Esophagus muscularis mucosa (tissue), 4 donors: ENCODE measurements around the gene SENP1. TPM values are rescaled to one million over a fixed set of nuclear protein-coding genes. Genes with fewer than 3 reads are reported as not detected.

Experiments
- DNase-seq: peaks from one replicate; pipeline ENCODE4 v3.0.0-alpha.2; 2017; ENCODE audit errors: extremely low spot score
- H3K27ac ChIP-seq, 4 donors: fragments of 200-600 bp; sonication (generic); replicated peaks in 1 of 4; 1 replicate in 3 of 4; 2 replicates in 1 of 4; pipeline ENCODE4 v1.5.1; 2016 to 2019; ENCODE audit warnings: mild to moderate bottlenecking in 1 of 4
- H3K27me3 ChIP-seq, 4 donors: fragments of 200-600 bp; sonication (generic); one replicate each; pipeline versions ENCODE4 v1.5.1 to v1.6.0; 2016 to 2019
- H3K36me3 ChIP-seq, 4 donors: fragments of 200-600 bp; sonication (generic); one replicate each; pipeline ENCODE4 v1.5.1; 2016 to 2019
- H3K4me1 ChIP-seq, 4 donors: fragments of 200-600 bp; sonication (generic); one replicate each; pipeline ENCODE4 v1.5.1; 2016 to 2019
- H3K4me3 ChIP-seq, 4 donors: fragments of 200-600 bp; sonication (generic); 1 replicate in 2 of 4; 2 replicates in 2 of 4; pipeline ENCODE4 v1.5.1; 2016 to 2019; ENCODE audit warnings: mild to moderate bottlenecking in 4 of 4, moderate library complexity in 1 of 4
- H3K9me3 ChIP-seq, 4 donors: fragments of 200-600 bp; sonication (generic); 1 replicate in 3 of 4; 2 replicates in 1 of 4; pipeline ENCODE4 v1.5.1; 2016 to 2019
- EP300 ChIP-seq: sonication (generic); formaldehyde crosslinking; IDR thresholded peaks from one replicate; pipeline ENCODE4 v1.6.1; 2017; ENCODE audit warnings: antibody characterized with exemption
- POLR2A ChIP-seq: fragments of 450-650 bp; IDR thresholded peaks from one replicate; pipeline ENCODE4 v1.6.1; 2017; ENCODE audit warnings: antibody characterized with exemption, moderate library complexity, mild to moderate bottlenecking, low read depth
- POLR2AphosphoS5 ChIP-seq, 2 donors: sonication (generic); formaldehyde crosslinking; IDR thresholded peaks; one replicate each; pipeline ENCODE4 v1.6.1; 2017; ENCODE audit warnings: antibody characterized with exemption in 2 of 2
- WGBS: methylation state at CpG from one replicate; pipeline ENCODE4 v1.1.5; 2018; 5-methylcytosine and 5-hydroxymethylcytosine counted together
- intact Hi-C: fragments of 100-400 bp; cut with DNase I; formaldehyde crosslinking; loops from one replicate; pipeline ENCODE4 v1.15.1; 2023
- total RNA-seq, 4 donors: library from RNA; depleted of rRNA; stranded (reverse); fragments of >200 nt; gene quantifications; one replicate each; pipeline versions ENCODE4 v1.1.0 to v1.2.1, GENCODE V29; 2016
- TF ChIP-seq, protein P1 (sequence below), 3 experiments: fragments of 200-600 bp in 2 of 3; fragments of 450-650 bp in 1 of 3; sonication (generic) in 2 of 3; IDR thresholded peaks; one replicate each; pipeline ENCODE4 v1.5.1; 2017 to 2019; ENCODE audit warnings: antibody characterized with exemption in 3 of 3, mild to moderate bottlenecking in 2 of 3, moderate library complexity in 1 of 3

SENP1 gene
- total RNA-seq, 4 donors from 2014 or later: 12.9 to 19.2 (median 14.3) TPM

DNA sequence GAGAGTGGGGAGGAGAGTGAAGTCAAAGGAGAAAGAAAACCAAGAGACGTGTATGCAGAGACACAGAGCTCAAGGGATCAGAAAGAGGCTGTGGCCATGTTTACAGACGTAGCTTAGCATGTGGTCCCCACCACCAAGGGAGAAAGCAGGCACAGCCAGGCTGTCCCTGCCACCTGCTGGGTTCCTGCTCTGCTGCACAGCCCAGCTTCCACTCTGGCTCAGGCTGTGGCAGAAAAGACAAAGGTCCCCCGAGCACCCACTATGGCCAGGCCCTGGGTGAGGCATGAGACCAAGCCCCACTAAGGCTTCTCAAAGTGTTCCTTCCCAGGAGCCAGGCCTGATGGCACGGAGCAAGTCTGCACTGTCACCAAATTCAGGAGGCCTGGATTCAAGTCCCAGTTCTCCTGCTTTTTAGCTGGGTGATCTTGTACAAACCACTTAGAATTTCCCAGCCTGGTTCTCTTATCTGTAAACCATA lies 75.7 kb downstream of the SENP1 start:
- peaks cover 0 to 17% (median 0%) of the 10 kb centered on the region in 4 donors for H3K27me3 ChIP-seq
- no peak for DNase-seq
- no peaks in the 10 kb centered on the region for H3K36me3 ChIP-seq
- WGBS: 69% methylated on average over 4 of the region's 4 CpGs
- no peak overlapping the region for H3K27ac ChIP-seq
- TF ChIP-seq POLR2A: no peak
- no peak for TF ChIP-seq POLR2AphosphoS5 (IDR thresholded peaks at IDR 0.05)
- TF ChIP-seq EP300: no peak
- TF ChIP-seq, protein P1, sequence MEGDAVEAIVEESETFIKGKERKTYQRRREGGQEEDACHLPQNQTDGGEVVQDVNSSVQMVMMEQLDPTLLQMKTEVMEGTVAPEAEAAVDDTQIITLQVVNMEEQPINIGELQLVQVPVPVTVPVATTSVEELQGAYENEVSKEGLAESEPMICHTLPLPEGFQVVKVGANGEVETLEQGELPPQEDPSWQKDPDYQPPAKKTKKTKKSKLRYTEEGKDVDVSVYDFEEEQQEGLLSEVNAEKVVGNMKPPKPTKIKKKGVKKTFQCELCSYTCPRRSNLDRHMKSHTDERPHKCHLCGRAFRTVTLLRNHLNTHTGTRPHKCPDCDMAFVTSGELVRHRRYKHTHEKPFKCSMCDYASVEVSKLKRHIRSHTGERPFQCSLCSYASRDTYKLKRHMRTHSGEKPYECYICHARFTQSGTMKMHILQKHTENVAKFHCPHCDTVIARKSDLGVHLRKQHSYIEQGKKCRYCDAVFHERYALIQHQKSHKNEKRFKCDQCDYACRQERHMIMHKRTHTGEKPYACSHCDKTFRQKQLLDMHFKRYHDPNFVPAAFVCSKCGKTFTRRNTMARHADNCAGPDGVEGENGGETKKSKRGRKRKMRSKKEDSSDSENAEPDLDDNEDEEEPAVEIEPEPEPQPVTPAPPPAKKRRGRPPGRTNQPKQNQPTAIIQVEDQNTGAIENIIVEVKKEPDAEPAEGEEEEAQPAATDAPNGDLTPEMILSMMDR (IDR thresholded peaks at IDR 0.05): no peak
- intact Hi-C loops: no loop called here
- peaks cover 0 to 10% (median 3%) of the 10 kb centered on the region in 4 donors for H3K4me1 ChIP-seq
- no peaks in the 10 kb centered on the region for H3K9me3 ChIP-seq
- H3K4me3 ChIP-seq: no peak overlapping the region

- intact Hi-C loops: no loop called here
- no peaks in the 10 kb centered on the region for H3K36me3 ChIP-seq
- DNase-seq: no peak
- H3K27me3 ChIP-seq: peaks cover 0 to 13% (median 0%) of the 10 kb centered on the region in 4 donors
- no peaks in the 10 kb centered on the region for H3K9me3 ChIP-seq
- no peak overlapping the region for H3K4me3 ChIP-seq
- no peak for TF ChIP-seq POLR2A
- TF ChIP-seq POLR2AphosphoS5 (IDR thresholded peaks at IDR 0.05): no peak
- TF ChIP-seq EP300: no peak
- TF ChIP-seq, protein P1 (IDR thresholded peaks at IDR 0.05): no peak
- H3K4me1 ChIP-seq: peaks cover 0 to 10% (median 3%) of the 10 kb centered on the region in 4 donors
- H3K27ac ChIP-seq: no peak overlapping the region
- 40% methylated on average over 8 of the region's 8 CpGs for WGBS
Measured at GRCh38 chr12:48029491-48030172, 76.2 kb downstream of the SENP1 start.

- intact Hi-C loops: no loop called here
Measured at GRCh38 chr12:48028541-48029431, 77.1 kb downstream of the SENP1 start.

DNA sequence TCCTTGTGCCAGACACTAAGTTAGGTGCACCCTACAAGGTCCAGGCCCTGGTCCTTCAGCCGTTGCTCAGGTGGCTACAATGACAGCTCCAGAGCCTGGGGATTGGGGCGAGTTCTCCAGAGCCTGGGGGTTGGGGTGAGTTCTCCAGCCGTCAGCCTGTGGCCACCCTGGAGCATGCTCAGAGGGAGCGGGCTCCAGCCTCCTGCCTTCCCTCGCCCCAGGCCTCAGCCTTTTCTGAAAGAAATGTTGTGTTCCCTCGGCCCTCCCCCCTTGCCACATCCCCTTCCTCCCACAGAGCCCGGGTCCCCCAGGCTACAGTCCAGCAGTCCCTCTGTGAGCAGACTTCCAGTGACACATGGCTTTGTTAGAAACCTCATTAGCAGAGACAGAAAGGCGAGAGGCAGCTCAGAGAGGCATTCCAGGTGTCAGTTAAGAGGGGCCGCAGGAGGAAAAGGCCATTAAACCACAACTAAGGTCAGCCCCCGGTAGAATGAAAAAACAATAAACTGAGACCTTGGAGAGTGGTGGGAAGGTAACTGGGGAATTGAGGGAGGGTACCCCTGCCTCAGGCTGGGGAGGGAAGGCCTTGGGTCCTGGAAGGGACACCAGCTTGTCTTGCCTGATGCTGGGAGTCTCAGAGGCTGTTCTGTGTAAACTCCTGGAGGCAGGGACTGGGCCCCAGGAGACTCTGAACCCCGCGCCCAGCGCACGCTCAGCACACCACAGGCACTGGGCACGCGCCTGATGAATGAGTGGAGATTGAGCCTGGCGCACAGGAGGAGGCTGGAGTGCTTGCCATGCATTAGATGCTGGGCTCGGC lies 78.5 kb downstream of the SENP1 start:
- Histone ChIP-seq H3K27me3 (peaks cover 0 to 18% (median 0%) of the 10 kb centered on the region in 4 donors), H3K4me3 (no peak overlapping the region), H3K27ac (no peak overlapping the region), H3K4me1 (peaks cover 3 to 10% (median 4%) of the 10 kb centered on the region in 4 donors), H3K36me3 (no peaks in the 10 kb centered on the region), H3K9me3 (no peaks in the 10 kb centered on the region)
- no peak for DNase-seq
- TF ChIP-seq, protein P1 (IDR thresholded peaks at IDR 0.05): no peak
- no peak for TF ChIP-seq EP300
- no peak for TF ChIP-seq POLR2AphosphoS5 (IDR thresholded peaks at IDR 0.05)
- no peak for TF ChIP-seq POLR2A
- 73% methylated on average over 16 of the region's 18 CpGs for WGBS
- intact Hi-C loops: no loop called here

More at GRCh38 chr12:48028541-48029431, 77.1 kb downstream of the SENP1 start:
- 71% methylated on average over 5 of the region's 5 CpGs for WGBS
- Histone ChIP-seq H3K27ac (no peak overlapping the region), H3K36me3 (no peaks in the 10 kb centered on the region), H3K4me3 (no peak overlapping the region), H3K4me1 (peaks cover 0 to 10% (median 3%) of the 10 kb centered on the region in 4 donors), H3K27me3 (peaks cover 0 to 13% (median 0%) of the 10 kb centered on the region in 4 donors), H3K9me3 (no peaks in the 10 kb centered on the region)
- no peak for DNase-seq
- TF ChIP-seq, protein P1 (IDR thresholded peaks at IDR 0.05): no peak
- TF ChIP-seq EP300 (no peak), POLR2A (no peak), POLR2AphosphoS5 (IDR thresholded peaks at IDR 0.05) (no peak)
